Adipocyte (in vitro differentiated cells): ENCODE measurements around the gene CETP.
A peak's percentile ranks its signal among the peaks of the same experiment; 100 is the strongest.

Experiments used
- DNase-seq: peaks from one replicate; pipeline ENCODE4 v3.0.0-alpha.2; 2015; ENCODE audit warnings: low read depth
- H3K27me3 ChIP-seq: replicated peaks from 2 replicates; pipeline ENCODE4 v1.7.0; 2013; ENCODE audit warnings: mild to moderate bottlenecking, low read length, moderate library complexity; ENCODE audit not compliant: control insufficient read depth, insufficient read depth
- H3K36me3 ChIP-seq: 2 replicates; pipeline ENCODE4 v1.7.0; 2013; ENCODE audit warnings: low read length, mild to moderate bottlenecking, moderate library complexity; ENCODE audit not compliant: control insufficient read depth, insufficient read depth, severe bottlenecking
- H3K4me1 ChIP-seq: 2 replicates; pipeline ENCODE4 v1.7.0; 2013; ENCODE audit warnings: mild to moderate bottlenecking, low read length, moderate library complexity; ENCODE audit not compliant: control insufficient read depth, insufficient read depth
- H3K4me3 ChIP-seq: 2 replicates; pipeline ENCODE4 v1.7.0; 2013; ENCODE audit warnings: mild to moderate bottlenecking, low read length, moderate library complexity
- H3K9ac ChIP-seq: 2 replicates; pipeline ENCODE4 v1.7.0; 2013; ENCODE audit warnings: mild to moderate bottlenecking, low read length, moderate library complexity
- H3K9me3 ChIP-seq: 2 replicates; pipeline ENCODE4 v1.7.0; 2013; ENCODE audit warnings: mild to moderate bottlenecking, low read length, moderate library complexity; ENCODE audit not compliant: control insufficient read depth

The CETP gene, protein sequence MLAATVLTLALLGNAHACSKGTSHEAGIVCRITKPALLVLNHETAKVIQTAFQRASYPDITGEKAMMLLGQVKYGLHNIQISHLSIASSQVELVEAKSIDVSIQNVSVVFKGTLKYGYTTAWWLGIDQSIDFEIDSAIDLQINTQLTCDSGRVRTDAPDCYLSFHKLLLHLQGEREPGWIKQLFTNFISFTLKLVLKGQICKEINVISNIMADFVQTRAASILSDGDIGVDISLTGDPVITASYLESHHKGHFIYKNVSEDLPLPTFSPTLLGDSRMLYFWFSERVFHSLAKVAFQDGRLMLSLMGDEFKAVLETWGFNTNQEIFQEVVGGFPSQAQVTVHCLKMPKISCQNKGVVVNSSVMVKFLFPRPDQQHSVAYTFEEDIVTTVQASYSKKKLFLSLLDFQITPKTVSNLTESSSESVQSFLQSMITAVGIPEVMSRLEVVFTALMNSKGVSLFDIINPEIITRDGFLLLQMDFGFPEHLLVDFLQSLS

DNA sequence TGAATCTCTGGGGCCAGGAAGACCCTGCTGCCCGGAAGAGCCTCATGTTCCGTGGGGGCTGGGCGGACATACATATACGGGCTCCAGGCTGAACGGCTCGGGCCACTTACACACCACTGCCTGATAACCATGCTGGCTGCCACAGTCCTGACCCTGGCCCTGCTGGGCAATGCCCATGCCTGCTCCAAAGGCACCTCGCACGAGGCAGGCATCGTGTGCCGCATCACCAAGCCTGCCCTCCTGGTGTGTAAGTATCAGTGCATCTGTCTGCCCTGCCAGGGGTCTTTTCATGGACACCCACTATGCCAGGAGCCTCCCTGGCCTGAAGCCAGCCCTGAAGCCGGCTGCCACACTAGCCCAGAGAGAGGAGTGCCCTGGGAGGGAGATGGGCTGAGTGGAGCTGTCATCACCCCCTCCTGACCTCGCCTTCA is at the start of gene CETP:
CETP (plus strand) TSS at position 100 of the 431 bp plus-strand sequence; CDS start at position 130, 30 bp downstream.
- no peak for DNase-seq
- Histone ChIP-seq H3K36me3 (no peaks in the 10 kb centered on the region), H3K4me3 (peak within 1 kb of the TSS; percentile 20), H3K27me3 (no peaks in the 10 kb centered on the region), H3K9me3 (no peaks in the 10 kb centered on the region), H3K4me1 (peaks cover 51% of the 10 kb centered on the region), H3K9ac (peak within 1 kb of the TSS; percentile 22)

- H3K4me1 ChIP-seq: peaks cover 36% of the 10 kb centered on the region
- H3K4me3 ChIP-seq: no peak overlapping the region
- DNase-seq: peak; percentile 63
- no peak overlapping the region for H3K9ac ChIP-seq
- H3K36me3 ChIP-seq: no peaks in the 10 kb centered on the region
- no peaks in the 10 kb centered on the region for H3K9me3 ChIP-seq
- H3K27me3 ChIP-seq: no peaks in the 10 kb centered on the region
Observed at GRCh38 chr16:56912746-56913708, 48.7 kb upstream of the CETP start.

GRCh38 chr16:56914896-56915295 is 46.9 kb upstream of the CETP start:
- Histone ChIP-seq H3K4me1 (peaks cover 36% of the 10 kb centered on the region), H3K36me3 (no peaks in the 10 kb centered on the region), H3K9me3 (no peaks in the 10 kb centered on the region), H3K27me3 (peaks cover 15% of the 10 kb centered on the region), H3K9ac (no peak overlapping the region), H3K4me3 (no peak overlapping the region)
- DNase-seq: no peak

DNA sequence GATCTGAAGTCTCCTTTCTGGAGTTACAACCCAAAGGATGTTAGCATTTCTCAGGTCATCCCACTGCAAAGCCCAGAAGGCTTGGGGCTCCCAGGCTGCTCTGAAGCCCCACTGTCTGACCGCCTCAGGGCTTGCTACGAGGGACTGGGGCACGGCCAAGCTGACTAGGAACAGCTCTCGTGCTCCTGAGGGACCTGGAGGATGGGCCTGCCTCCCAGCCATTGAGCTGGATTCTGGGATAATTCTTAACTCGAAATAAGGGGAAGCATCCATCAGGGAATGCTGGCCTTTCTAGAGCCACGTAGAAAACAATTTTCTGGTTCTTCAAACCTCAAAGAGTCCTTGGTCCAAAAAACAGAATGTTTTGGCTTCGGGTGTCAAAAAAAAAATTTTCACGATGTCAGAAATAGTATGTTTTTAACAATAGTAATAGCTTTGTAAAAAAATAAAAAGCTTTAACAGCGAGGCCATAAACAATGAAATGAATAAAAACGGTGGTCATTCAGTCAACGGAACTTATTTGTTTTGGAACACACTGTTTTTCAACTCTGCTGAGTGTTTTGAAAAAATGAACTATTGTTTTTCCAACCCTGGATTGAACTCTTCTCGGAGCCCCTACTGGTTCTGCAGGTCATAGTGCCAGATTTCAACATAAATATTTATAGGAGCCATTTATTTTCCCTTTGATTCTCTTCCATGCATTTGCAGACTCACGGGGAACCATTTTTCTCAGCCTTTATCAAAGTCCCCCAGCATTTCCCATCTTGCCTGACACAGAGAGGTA is 46.2 kb upstream of the CETP start:
- H3K9me3 ChIP-seq: no peaks in the 10 kb centered on the region
- no peak for DNase-seq
- H3K9ac ChIP-seq: no peak overlapping the region

GRCh38 chr16:56916571-56917403 is 45.0 kb upstream of the CETP start:
- Histone ChIP-seq H3K9ac (no peak overlapping the region), H3K4me3 (no peak overlapping the region), H3K36me3 (no peaks in the 10 kb centered on the region), H3K4me1 (peaks cover 26% of the 10 kb centered on the region), H3K27me3 (peaks cover 28% of the 10 kb centered on the region), H3K9me3 (no peaks in the 10 kb centered on the region)
- DNase-seq: no peak

More for the DNA sequence above, 46.2 kb upstream of the CETP start:
- Histone ChIP-seq H3K36me3 (no peaks in the 10 kb centered on the region), H3K4me1 (peaks cover 35% of the 10 kb centered on the region), H3K4me3 (no peak overlapping the region), H3K27me3 (peaks cover 22% of the 10 kb centered on the region)

DNA sequence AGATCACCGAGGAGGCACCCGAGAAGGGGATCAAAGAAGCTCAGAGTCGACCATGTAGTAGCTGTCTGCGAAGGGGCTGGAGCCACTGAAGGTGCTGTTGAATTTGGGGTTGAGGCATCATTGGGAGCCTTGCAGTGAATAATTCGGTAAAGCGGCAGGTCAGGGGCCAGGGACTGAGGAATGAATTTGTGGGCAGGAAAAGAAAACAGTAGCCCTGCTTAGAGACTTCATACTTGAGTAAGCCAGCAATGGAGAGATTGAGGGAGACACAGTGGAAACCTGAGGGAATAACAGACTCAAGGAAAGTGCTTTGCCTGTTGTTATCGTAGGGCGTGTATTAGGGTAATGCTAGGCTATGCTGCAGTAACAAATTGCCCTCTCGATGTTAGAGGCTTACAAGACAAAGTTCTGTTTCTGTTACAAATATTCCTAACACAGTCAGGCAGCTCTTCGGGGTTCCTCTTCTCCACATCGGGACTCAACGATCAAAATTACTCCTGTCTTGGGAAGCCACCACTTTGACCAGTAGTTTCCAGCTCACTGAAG is 43.2 kb upstream of the CETP start:
- no peak for DNase-seq
- Histone ChIP-seq H3K36me3 (no peaks in the 10 kb centered on the region), H3K9me3 (no peaks in the 10 kb centered on the region), H3K4me3 (no peak overlapping the region), H3K27me3 (peaks cover 29% of the 10 kb centered on the region), H3K9ac (no peak overlapping the region), H3K4me1 (peaks cover 9% of the 10 kb centered on the region)

DNA sequence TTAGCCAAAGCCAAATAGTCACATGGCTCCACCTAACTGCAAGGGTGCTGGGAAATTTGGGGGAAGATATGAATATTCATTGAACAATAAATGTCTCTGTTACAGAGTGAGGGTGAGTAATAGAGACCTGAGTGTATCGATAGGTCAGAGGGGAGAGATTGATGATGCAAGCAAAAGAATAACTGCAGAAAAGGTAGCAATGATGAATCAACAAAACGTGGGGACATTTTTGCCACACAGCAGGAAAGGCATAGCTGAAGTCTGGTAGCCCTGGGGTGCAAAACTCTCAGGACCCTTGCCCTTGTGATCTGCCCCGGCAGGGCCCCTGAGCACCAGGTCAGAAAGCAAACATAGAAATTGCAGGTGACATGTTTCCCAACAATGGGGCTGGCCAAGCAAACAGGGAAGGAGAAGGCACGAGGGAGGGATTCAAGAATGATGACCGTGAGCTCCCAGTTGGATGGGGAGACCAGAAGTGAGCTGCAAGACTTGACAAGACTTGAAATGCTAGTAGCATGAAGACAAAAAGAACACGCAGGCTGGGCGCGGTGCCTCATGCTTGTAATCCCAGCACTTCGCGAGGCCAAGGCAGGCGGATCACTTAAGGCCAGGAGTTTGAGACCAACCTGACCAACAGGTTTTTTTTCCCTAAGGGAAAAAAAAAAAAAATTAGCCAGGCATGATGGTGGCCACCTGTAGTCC is 42.5 kb upstream of the CETP start:
- Histone ChIP-seq H3K4me1 (peaks cover 10% of the 10 kb centered on the region), H3K9ac (no peak overlapping the region), H3K36me3 (no peaks in the 10 kb centered on the region), H3K4me3 (no peak overlapping the region), H3K27me3 (peaks cover 29% of the 10 kb centered on the region), H3K9me3 (no peaks in the 10 kb centered on the region)
- no peak for DNase-seq

DNA sequence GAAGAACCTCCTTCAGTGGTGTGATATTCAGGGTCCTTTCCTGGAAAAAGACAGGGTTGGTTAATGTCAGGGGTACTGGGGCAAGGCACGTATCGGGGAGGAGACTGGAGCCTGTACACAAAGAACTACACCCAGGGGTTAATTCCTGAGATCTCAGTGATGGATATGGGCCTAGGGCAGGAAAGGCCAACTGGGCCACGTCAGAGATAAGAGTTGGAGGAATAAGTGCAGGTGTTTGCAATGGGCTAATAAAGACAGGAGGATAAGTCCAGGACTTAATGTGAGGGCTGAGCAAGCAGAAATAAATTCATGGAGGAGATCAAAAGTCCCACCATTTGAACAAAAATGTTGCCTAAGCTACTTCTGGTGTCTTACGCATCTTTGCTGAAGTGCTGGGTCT is 40.2 kb upstream of the CETP start:
- Histone ChIP-seq H3K4me3 (no peak overlapping the region), H3K9me3 (no peaks in the 10 kb centered on the region), H3K27me3 (peaks cover 29% of the 10 kb centered on the region), H3K9ac (no peak overlapping the region), H3K4me1 (peaks cover 3% of the 10 kb centered on the region), H3K36me3 (no peaks in the 10 kb centered on the region)
- no peak for DNase-seq

DNA sequence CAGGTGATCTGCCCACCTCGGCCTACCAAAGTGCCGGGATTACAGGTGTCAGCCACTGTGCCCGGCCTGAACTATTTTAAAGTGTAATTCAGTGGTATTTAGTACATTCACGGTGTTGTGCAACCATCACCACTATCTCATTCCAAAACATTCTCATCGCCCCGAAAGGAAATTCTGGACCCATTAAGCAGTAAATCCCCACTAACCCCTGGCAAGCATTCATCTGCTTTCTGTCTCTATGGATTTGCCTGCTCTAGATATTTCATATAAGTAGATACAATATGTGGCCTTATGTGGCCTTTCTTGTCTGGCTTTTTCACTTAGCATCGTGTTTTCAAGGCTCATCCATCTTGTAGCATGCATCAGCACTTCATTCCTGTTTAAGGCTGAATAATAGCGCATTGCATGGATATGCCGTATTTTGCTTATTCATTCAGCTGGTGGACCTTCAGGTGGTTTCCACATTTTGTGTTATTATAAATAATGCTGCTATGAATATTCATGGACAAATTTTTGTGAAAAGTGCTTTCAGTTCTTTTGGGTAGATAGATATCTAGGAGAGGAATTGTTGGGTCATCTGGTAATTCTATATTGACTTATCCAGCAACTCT is 38.2 kb upstream of the CETP start:
- Histone ChIP-seq H3K4me1 (peaks cover 3% of the 10 kb centered on the region), H3K36me3 (no peaks in the 10 kb centered on the region), H3K9ac (no peak overlapping the region), H3K27me3 (peaks cover 25% of the 10 kb centered on the region), H3K4me3 (no peak overlapping the region), H3K9me3 (no peaks in the 10 kb centered on the region)
- peak; percentile 56 for DNase-seq
